RPMI7951 (cell line): ENCODE results near the gene TRIM14. TPM values are rescaled to one million over a fixed set of nuclear protein-coding genes. Genes with fewer than 3 reads are reported as not detected.
A peak's percentile ranks its signal among the peaks of the same experiment; 100 is the strongest.
"Not testable (repeated sequence)": the region's sequence is repeated elsewhere in the genome, so short reads cannot be mapped to it uniquely, and the experiment has no call there.

Experiments
- DNase-seq: peaks from one replicate; pipeline ENCODE4 v3.0.0-alpha.2; 2012; ENCODE audit warnings: low read depth
- total RNA-seq: library from RNA; depleted of rRNA; stranded (reverse); fragments of >200 nt; shearing (Covaris generic); gene quantifications from 2 replicates; pipeline ENCODE4 v1.2.3, GENCODE V29; 2014

Gene TRIM14
- total RNA-seq, 1 experiment from 2014 or later = 11.1 TPM

DNA sequence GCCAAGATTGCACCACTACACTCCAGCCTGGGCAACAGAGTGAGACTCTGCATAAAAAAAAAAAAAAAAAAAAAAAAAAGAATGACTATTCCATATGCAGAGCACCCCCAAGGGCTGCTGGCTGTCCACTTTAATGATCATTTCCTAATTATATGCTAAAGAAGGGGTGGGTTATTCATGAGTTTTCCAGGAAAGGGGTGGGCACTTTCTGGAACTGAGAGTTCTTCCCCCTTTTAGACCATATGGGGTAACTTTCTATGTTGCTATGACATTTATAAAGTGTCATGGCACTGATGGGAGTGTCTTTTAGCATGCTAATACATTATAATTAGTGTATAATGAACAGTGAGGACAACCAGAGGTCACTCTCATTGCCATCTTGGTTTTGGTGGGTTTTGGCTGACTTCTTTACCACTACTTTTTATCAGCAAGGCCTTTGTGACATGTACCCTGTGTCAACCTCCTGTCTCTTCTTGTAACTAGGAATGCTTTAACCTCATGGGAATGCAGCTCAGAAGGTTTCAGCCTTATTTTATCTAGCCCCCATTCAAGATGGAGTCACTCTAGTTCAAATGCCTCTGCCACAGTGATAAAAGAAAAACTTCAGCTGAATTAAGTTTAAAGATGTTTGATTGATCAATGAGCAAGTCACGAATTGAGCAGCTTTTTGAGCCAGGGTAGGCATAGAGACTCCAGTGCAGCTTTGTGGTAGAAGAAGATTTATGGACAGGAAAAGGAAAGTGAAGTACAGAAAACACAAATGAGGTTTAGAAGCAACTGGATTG is 69.5 kb downstream of the TRIM14 start:
- DNase-seq = no peak

DNA sequence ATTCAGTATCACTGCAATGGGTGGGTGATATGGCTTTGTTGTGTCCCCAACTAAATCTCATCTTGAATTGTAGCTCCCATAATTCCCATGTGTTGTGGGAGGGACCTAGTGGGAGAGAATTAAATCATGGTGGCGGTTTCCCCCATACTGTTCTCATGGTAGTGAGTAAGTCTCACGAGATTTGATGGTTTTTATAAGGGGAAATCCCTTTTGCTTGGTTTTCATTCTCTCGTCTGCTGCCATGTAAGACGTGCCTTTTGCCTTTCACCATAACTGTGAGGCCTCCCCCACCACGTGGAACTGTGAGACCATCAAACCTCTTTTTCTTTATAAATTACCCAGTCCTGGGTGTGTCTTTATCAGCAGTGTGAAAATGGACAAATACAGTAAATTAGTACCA is 72.0 kb downstream of the TRIM14 start:
- no peak for DNase-seq

DNA sequence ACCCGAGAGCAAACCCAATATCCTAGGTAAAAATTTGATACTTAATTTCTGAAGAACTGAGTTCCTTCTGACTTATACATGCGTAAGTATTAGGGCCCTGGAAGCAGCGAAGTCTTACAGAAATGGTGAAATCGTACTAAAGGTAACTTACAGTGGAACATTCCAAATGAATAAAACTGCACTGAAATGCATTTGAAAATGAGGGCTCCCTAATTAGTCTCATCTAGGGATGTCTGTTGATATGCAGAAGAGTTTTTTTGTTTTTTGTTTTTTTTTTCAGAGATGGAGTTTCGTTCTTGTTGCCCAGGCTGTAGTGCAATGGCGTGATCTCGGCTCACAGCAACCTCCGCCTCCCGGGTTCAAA is 72.9 kb downstream of the TRIM14 start:
- no peak for DNase-seq

DNA sequence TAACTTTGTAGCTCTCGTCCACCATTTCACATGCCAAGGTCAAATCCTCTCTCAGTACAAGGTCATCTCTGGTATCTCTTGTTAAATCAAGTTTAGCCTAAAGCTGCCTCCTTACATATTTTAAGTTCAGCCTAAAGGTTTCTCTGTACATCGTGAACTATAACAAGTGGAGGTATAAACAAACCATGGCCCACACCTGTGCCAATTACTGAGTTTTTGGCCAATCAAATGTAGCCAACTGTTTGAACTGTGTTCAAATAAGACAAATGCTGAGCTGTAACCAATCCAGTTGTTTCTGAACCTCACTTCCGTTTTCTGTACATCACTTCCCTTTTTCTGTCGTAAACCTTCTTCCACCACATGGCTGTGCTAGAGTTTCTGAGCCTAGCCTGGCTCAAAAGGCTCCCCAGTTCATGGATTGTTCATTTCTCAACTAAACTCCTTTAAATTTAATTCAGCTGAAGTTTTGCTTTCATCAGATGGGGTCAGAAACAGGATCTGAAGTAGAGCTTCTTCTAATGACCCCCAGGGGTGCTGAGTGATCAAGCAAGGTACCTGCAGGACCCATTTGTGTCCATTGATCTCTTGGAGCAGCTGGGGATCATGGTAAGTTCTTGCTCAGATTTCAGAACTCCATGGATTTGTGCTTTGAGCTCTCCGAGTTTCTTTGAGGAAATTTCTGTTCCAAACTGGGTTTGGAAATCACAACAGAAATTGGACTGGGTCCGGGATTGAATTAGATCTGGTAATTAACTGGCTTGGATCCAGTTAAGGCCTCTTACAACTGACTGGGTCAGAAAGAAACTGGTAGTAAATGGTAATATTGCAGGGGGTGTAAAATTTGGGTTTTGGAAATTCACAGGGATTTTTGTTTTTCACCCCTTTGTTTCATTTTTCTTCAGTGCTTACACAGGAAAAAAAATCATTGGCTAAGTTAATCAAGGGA is 73.5 kb downstream of the TRIM14 start:
- peak; percentile 40 for DNase-seq

DNA sequence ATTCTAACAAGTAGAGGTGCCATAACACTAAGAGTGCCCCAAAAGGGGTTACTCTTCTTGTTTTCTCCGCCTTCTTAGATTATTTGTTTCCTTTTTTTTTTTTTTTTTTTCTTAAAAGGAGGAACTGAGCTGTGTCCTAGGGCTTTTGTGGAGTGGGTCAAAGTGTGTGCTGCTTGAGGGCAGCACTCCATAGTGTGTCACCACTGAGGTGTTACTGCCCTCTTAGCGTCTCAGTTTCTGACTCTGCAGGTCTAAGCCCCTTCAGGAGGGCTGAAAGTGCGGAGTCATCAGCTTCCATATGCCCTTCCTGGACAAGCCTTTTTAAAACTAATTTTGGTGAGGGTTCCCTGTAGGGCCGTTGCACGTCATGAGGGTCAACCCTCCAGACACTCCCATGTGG is 75.1 kb downstream of the TRIM14 start:
- DNase-seq = no peak

DNA sequence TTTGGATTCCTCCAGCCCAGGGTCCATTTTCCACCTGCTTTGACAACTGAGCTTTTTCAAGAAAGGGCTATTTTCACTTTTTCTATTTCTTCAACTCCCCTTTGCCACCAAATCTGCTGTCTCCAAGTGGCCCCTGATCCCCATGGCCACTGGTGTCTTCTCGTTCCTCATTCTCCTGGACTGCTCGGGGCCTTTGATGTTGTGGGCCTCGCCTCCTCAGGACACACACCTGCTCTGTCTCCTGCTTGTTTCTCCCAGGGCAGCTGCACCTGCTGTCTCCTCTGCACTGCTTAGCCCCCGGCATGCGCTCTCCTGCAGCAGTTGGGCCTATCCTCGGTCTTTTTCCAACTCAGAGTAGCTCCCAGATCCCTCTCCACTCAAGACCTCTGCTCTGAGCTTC is 78.8 kb downstream of the TRIM14 start:
- DNase-seq = no peak

DNA sequence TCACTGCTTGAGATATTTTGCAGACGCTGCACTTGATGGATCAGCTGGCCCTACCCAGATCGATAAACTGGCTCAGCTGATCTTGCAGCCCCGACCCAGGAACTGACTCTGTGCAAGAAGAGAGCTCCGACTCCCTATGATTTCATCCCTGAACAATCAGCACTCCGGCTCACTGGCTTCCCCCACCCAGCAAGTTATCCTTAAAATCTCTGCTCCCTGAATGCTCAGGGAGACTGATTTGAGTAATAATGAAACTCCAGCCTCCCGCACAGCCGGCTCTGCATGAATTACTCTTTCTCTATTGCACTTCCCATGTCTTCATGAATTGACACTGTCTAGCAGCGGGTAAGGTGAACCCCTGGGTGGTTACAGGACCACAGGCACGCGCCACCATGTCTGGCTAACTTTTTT is 79.4 kb downstream of the TRIM14 start:
- no peak for DNase-seq

DNA sequence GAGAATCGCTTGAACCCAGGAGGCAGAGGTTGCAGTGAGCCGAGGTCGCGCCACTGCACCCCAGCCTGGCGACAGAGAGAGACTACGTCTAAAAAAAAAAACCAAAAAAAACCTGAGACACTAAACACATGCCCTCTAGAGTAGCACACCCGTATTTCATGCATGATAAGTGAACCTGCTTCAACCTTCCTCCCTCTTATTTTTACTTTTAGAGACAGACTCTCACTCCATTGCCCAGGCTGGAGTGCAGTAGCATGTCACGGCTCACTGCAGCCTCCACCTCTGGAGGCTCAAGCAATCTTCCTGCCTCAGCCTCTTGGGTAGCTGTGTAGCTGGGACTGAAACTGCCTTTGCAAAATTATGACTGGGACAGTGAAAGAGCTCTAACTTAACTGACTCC is 80.1 kb downstream of the TRIM14 start:
- no peak for DNase-seq

DNA sequence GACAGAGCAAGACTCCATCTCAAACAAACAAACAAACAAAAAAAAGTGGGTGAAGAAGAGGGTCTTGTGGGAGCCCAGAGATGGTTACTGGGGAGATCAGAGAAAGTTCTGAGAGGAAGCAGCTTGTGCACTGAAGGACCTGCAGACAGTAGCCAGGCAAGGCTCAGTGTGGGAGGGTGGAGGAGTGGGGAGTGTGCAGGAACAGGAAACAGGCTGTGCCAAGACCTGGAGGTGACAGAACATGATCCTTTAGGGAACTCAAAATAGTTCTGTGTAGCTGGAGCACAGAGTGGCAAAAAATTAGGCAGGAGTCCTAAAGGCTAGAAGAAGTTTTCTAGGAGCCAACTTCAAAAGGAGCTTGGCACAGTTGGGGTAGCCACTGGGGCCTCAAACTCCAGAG is 81.7 kb downstream of the TRIM14 start:
- peak; percentile 15 for DNase-seq

DNA sequence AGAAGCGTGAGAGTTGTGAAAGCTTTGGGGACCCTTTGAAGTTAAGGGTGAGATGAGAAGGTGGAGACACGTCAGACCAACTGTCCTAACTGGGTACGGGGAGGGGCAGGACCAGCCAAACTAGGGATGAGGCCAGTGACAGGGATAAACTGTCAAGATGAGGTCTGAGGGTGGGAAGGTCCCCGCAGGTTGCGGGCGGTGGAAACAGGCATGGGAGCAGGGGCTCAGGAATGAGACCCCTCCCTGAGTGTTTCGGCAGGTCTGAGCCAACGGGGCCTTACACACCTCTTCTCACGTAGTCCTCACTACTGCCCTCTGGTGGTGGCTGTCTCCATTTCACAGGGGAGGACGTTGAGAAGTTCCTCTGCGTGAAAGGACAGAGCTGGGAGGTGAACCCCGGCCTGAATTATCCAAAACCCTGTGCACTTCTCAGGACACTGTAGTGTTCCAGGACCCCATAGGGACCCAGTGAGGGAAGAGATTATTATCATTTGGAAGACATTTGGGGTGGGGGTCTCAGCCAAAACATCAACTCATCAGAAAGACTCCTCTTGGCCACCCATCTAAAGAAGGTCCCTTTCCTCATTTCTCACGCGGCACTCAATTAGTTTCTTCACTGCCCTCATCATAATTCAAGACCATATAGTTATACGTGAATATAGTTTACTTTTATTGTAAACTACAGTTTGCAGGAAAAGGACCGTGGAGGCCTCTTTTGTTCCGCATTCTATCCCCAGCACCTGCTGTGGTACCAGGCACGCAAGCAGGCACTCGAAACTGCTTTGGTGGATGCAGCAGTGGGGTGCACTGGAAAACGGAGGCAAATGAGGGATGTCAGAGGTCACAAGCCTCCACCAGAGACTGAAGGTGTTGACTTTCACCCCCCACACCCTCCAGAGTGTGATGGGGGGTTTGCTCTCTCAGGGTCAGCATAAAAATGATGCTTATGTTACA is 84.2 kb downstream of the TRIM14 start:
- DNase-seq = peak; percentile 71

DNA sequence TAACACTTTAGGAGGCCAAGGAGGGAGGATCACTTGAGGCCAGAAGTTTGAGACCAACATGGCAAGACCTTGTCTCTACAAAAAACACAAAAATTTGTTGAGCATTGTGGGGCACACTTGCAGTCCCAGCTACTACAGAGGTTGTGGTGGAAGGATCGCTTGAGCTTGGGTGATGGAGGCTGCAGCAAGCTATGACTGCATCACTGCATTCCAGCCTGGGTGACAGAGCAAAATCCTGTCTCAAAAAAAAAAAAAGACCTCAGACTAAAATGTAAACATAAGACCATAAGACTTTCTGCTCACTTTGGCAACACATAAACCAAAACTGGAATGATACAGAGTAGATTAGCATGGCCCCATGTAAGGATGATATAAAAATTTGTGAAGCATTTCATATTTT is 87.1 kb downstream of the TRIM14 start:
- no peak for DNase-seq

DNA sequence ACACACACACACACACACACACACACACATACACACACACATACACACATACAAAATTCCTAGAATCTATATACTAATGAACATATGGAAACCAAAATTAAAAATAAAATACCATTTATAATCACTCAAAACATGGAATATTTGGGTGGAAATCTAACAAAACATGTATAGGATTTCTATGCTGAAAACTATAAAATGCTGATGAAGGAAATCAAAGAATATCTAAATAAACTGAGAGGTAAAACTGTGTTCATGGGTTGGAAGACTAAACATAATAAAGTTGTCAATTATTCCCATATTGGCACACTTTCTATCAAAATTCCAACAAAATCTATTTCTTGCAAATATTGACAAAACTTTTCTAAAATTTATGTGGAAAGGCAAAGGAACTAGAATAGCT is 87.9 kb downstream of the TRIM14 start:
- DNase-seq = no peak

DNA sequence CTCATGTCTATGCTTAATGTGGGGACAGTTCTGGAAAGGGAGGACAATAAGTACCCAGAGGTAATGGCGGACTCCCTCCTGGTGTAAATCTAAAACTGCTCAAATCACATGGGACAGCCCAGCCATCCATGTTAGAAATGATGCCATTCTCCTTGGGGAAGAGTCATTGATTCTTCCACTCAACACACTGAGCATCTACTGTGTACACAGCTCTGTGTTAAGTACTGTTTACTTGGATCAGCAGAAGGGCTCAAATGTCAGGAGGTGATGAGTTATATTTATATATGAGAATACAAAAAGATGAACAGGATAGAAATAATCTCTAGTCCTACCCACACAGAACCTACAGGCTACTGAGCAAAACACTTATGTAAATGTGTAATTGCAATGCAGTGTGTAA is 94.3 kb downstream of the TRIM14 start:
- no peak for DNase-seq

DNA sequence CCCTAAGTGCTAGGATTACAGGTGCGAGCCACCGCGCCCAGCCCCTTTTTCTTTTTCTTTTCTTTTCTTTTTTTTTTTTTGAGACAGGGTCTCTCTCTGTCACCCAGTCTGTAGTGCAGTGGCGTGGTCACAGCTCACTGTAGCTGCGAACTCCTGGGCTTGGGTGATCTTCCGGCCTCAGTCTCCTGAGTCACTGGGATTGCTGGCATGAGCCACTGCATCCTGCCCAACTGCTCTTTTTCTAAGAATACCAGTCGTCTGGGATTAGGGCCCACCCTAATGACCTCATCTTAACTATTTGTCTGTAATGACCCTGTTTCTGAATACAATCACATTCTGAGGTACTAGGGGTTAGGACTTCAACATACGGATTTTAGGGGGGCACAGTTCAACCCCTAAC is 96.6 kb downstream of the TRIM14 start:
- DNase-seq = peak; percentile 12

DNA sequence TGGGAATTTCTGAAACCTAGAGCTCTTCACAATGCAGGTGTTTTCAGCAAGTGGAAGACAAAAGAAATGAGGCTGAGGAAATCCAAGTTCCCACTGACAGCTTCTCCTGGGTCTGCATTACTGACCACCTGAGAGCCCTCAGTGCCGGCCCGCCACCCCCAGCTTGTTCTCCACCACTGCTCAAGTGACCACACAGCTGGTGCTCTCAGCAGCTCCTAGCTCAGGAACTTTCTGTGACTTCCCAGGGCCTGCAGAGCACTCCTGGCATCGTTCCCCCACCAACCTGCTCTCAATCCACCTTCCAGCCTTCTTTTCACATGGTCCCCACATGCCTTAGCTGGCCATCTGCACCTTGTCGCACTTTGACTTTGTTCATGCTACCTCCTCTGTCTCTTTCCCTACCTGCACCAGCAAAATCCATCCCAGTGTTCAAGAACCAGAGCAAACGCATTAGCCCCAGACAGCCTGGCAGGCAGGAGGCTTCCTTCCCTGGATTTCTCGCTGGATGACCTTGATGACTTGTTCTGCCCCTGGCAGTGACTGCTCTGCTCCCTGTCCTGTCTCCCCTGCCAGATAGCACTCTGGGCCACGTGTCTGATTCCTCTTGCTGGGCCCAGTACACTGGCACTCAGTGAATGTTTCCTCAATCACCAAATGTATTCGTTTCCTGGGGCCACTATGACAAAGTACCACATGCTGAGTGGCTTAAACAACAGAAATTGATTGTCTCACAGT is 97.5 kb downstream of the TRIM14 start:
- no peak for DNase-seq

DNA sequence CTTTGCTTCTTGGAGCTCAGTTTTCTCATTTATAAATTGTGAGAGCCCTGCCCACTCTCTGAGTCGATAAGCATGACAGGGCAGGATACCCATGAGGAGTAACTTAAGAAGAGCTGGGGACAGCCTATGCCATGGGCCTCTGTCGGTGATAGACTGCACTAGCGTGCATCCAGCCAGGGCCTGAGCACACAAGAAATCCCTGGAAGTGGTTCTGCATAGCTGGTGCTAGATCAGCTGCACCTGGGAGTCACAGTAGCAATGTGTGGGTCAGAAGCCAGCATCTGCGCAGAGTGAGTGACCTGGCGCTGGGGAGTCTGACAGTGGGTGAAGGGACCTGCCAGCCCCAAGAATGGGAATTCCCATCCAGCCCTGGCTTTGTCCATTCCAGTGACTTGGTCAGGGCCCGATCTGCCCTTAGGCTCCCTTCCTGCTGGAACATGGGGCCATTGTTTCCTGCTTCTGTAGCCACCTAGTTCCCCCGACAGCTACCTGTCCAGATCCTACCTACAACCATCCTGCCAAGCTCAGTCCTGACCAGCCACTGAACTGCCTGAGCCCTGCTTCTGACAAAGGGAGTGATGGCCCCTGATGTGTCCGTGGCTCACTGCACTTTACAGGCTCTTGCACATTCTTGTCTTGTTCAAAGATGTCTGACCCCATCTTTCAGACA is 98.4 kb downstream of the TRIM14 start:
- DNase-seq = no peak

DNA sequence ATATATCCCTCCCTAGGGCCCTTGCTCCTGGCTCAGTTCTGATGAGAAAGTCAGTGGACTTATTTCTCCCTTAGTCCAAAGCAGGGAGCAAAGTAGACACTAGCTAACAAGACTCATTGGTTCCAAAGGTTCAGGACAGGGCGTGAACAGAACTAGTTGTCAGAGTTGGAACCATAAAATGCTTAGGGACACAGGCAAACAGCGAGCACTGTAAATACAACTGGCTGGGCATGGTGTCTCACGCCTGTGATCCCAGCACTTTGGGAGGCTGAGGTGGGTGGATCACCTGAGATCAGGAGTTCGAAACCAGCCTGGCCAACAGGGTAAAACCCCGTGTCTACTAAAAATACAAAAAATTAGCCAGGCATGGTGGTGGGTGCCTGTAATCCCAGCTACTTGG is 99.2 kb downstream of the TRIM14 start:
- DNase-seq = not testable (repeated sequence)
